ENCODE measurements around the gene HP1BP3. TPM values are rescaled to one million over a fixed set of nuclear protein-coding genes. Genes with fewer than 3 reads are reported as not detected.

Gene HP1BP3
- total RNA-seq, 1 experiment from 2014 or later = 283 TPM

- H3K9me3 ChIP-seq (replicated peaks) = no peaks in the 10 kb centered on the region
- no peak for DNase-seq
- no peak overlapping the region for H3K27ac ChIP-seq
- no peak overlapping the region for H3K4me3 ChIP-seq
- no peaks in the 10 kb centered on the region for H3K36me3 ChIP-seq
- H3K4me1 ChIP-seq = peaks cover 5% of the 10 kb centered on the region
- H3K27me3 ChIP-seq = no peaks in the 10 kb centered on the region
These were observed 70.9 kb downstream of the HP1BP3 start for GRCh38 chr1:20716232-20716631.

- Histone ChIP-seq H3K4me3 (no peak overlapping the region), H3K36me3 (no peaks in the 10 kb centered on the region), H3K4me1 (peaks cover 13% of the 10 kb centered on the region), H3K27ac (no peak overlapping the region), H3K27me3 (no peaks in the 10 kb centered on the region), H3K9me3 (replicated peaks) (no peaks in the 10 kb centered on the region)
- no peak for DNase-seq
These were observed 71.7 kb downstream of the HP1BP3 start for GRCh38 chr1:20715406-20715805.

GRCh38 chr1:20713440-20713839 is 73.7 kb downstream of the HP1BP3 start:
- peaks cover 25% of the 10 kb centered on the region for H3K4me1 ChIP-seq
- H3K36me3 ChIP-seq = no peaks in the 10 kb centered on the region
- DNase-seq = no peak
- no peaks in the 10 kb centered on the region for H3K27me3 ChIP-seq
- H3K27ac ChIP-seq = no peak overlapping the region
- no peak overlapping the region for H3K4me3 ChIP-seq
- H3K9me3 ChIP-seq (replicated peaks) = no peaks in the 10 kb centered on the region

GRCh38 chr1:20712215-20712577 is 74.9 kb downstream of the HP1BP3 start:
- Histone ChIP-seq H3K4me3 (no peak overlapping the region), H3K9me3 (replicated peaks) (no peaks in the 10 kb centered on the region), H3K27ac (peak overlapping the region; percentile 95), H3K36me3 (no peaks in the 10 kb centered on the region), H3K4me1 (peaks cover 29% of the 10 kb centered on the region), H3K27me3 (no peaks in the 10 kb centered on the region)
- DNase-seq = no peak

- no peaks in the 10 kb centered on the region for H3K36me3 ChIP-seq
- H3K9me3 ChIP-seq (replicated peaks) = no peaks in the 10 kb centered on the region
- H3K27me3 ChIP-seq = no peaks in the 10 kb centered on the region
- H3K4me3 ChIP-seq = peak overlapping the region; percentile 10
- peak; percentile 96 to 98 for DNase-seq
- peaks cover 29% of the 10 kb centered on the region for H3K4me1 ChIP-seq
- H3K27ac ChIP-seq = peak overlapping the region; percentile 95
These were observed 75.6 kb downstream of the HP1BP3 start for GRCh38 chr1:20711285-20712214.

- no peaks in the 10 kb centered on the region for H3K36me3 ChIP-seq
- peak overlapping the region; percentile 95 for H3K27ac ChIP-seq
- peaks cover 29% of the 10 kb centered on the region for H3K4me1 ChIP-seq
- peak overlapping the region; percentile 10 for H3K4me3 ChIP-seq
- H3K27me3 ChIP-seq = no peaks in the 10 kb centered on the region
- H3K9me3 ChIP-seq (replicated peaks) = no peaks in the 10 kb centered on the region
- DNase-seq = peak; percentile 93 to 94
These were observed 76.4 kb downstream of the HP1BP3 start for GRCh38 chr1:20710469-20711284.

- Histone ChIP-seq H3K27ac (peak overlapping the region; percentile 95), H3K36me3 (no peaks in the 10 kb centered on the region), H3K27me3 (no peaks in the 10 kb centered on the region), H3K9me3 (replicated peaks) (no peaks in the 10 kb centered on the region), H3K4me1 (peaks cover 29% of the 10 kb centered on the region), H3K4me3 (no peak overlapping the region)
- no peak for DNase-seq
These were observed 77.2 kb downstream of the HP1BP3 start for GRCh38 chr1:20709868-20710267.

- no peak for DNase-seq
- no peaks in the 10 kb centered on the region for H3K27me3 ChIP-seq
- peaks cover 29% of the 10 kb centered on the region for H3K4me1 ChIP-seq
- no peak overlapping the region for H3K4me3 ChIP-seq
- no peaks in the 10 kb centered on the region for H3K36me3 ChIP-seq
- no peaks in the 10 kb centered on the region for H3K9me3 ChIP-seq (replicated peaks)
- H3K27ac ChIP-seq = no peak overlapping the region
These were observed 78.2 kb downstream of the HP1BP3 start for GRCh38 chr1:20708891-20709290.

GRCh38 chr1:20708057-20708456 is 79.0 kb downstream of the HP1BP3 start:
- peak; percentile 50 to 58 for DNase-seq
- H3K4me1 ChIP-seq = peaks cover 29% of the 10 kb centered on the region
- no peaks in the 10 kb centered on the region for H3K9me3 ChIP-seq (replicated peaks)
- no peaks in the 10 kb centered on the region for H3K36me3 ChIP-seq
- no peaks in the 10 kb centered on the region for H3K27me3 ChIP-seq
- no peak overlapping the region for H3K27ac ChIP-seq
- H3K4me3 ChIP-seq = no peak overlapping the region

GRCh38 chr1:20706841-20707240 is 80.3 kb downstream of the HP1BP3 start:
- Histone ChIP-seq H3K4me1 (peaks cover 29% of the 10 kb centered on the region), H3K4me3 (no peak overlapping the region), H3K9me3 (replicated peaks) (no peaks in the 10 kb centered on the region), H3K27me3 (no peaks in the 10 kb centered on the region), H3K36me3 (no peaks in the 10 kb centered on the region), H3K27ac (no peak overlapping the region)
- no peak for DNase-seq

- Histone ChIP-seq H3K36me3 (no peaks in the 10 kb centered on the region), H3K4me3 (no peak overlapping the region), H3K4me1 (peaks cover 21% of the 10 kb centered on the region), H3K9me3 (replicated peaks) (no peaks in the 10 kb centered on the region), H3K27me3 (no peaks in the 10 kb centered on the region), H3K27ac (peak overlapping the region; percentile 5; the same call in 1 of the 2 replicates)
- DNase-seq = peak; percentile 45 to 62
These were observed 81.8 kb downstream of the HP1BP3 start for GRCh38 chr1:20705203-20705755.

- no peaks in the 10 kb centered on the region for H3K36me3 ChIP-seq
- H3K4me3 ChIP-seq = no peak overlapping the region
- no peak for DNase-seq
- peak overlapping the region; percentile 5; the same call in 1 of the 2 replicates for H3K27ac ChIP-seq
- H3K4me1 ChIP-seq = peaks cover 19% of the 10 kb centered on the region
- no peaks in the 10 kb centered on the region for H3K27me3 ChIP-seq
- no peaks in the 10 kb centered on the region for H3K9me3 ChIP-seq (replicated peaks)
These were observed 82.5 kb downstream of the HP1BP3 start for GRCh38 chr1:20704390-20705202.

- no peak overlapping the region for H3K27ac ChIP-seq
- H3K27me3 ChIP-seq = no peaks in the 10 kb centered on the region
- H3K4me1 ChIP-seq = peaks cover 27% of the 10 kb centered on the region
- no peak overlapping the region for H3K4me3 ChIP-seq
- no peak for DNase-seq
- no peaks in the 10 kb centered on the region for H3K9me3 ChIP-seq (replicated peaks)
- H3K36me3 ChIP-seq = no peaks in the 10 kb centered on the region
These were observed 83.9 kb downstream of the HP1BP3 start for GRCh38 chr1:20703124-20703756.

GRCh38 chr1:20702416-20702815 is 84.7 kb downstream of the HP1BP3 start:
- H3K4me3 ChIP-seq = no peak overlapping the region

More at GRCh38 chr1:20702416-20702815, 84.7 kb downstream of the HP1BP3 start:
- H3K27me3 ChIP-seq = no peaks in the 10 kb centered on the region
- H3K9me3 ChIP-seq (replicated peaks) = no peaks in the 10 kb centered on the region
- peak in 1 of 2 experiments; percentile 54 for DNase-seq
- H3K4me1 ChIP-seq = peaks cover 32% of the 10 kb centered on the region
- no peaks in the 10 kb centered on the region for H3K36me3 ChIP-seq
- H3K27ac ChIP-seq = no peak overlapping the region

Data from SJCRH30 (cell line).